ENCODE results near the gene UBE2G1.

GRCh38 chr17:4345581-4346252 is 20.8 kb downstream of the UBE2G1 start:
- TF ChIP-seq CTCF (IDR thresholded peaks at IDR 0.05; ENCODE audit: borderline replicate concordance, extremely low read depth, low read length, poor library complexity, severe bottlenecking) (no peak), EZH2 (IDR thresholded peaks at IDR 0.05; ENCODE audit: borderline replicate concordance, low read depth, low read length, severe bottlenecking) (no peak)

All from DND-41 (cell line).